ENCODE data around the gene CREB5.

CREB5 gene

GRCh38 chr7:28407651-28408050 is 4.7 kb upstream of the CREB5 start:
- no peak for DNase-seq (ENCODE audit: low read depth in 2 of 2)

- DNase-seq (ENCODE audit: low read depth in 2 of 2), result no peak
These were observed 4.0 kb upstream of the CREB5 start for GRCh38 chr7:28408105-28408959.

- DNase-seq (ENCODE audit: low read depth in 2 of 2), result peak; percentile 55 to 73
These were observed 3.2 kb upstream of the CREB5 start for GRCh38 chr7:28408960-28409715.

GRCh38 chr7:28409716-28410627 is 2.3 kb upstream of the CREB5 start:
- no peak for DNase-seq (ENCODE audit: low read depth in 2 of 2)

- no peak for DNase-seq (ENCODE audit: low read depth in 2 of 2)
These were observed 1.4 kb upstream of the CREB5 start for GRCh38 chr7:28410628-28411531.

GRCh38 chr7:28413011-28413410 is 693 bp downstream of the CREB5 start:
- no peak for DNase-seq (ENCODE audit: low read depth in 2 of 2)

GRCh38 chr7:28414453-28414852 is 2.1 kb downstream of the CREB5 start:
- DNase-seq (ENCODE audit: low read depth in 2 of 2), result no peak

GRCh38 chr7:28417321-28417940 is 5.1 kb downstream of the CREB5 start:
- DNase-seq (ENCODE audit: low read depth in 2 of 2), result no peak

- DNase-seq (ENCODE audit: low read depth in 2 of 2), result no peak
These were observed 6.0 kb downstream of the CREB5 start for GRCh38 chr7:28418311-28418710.

- DNase-seq (ENCODE audit: low read depth in 2 of 2), result no peak
These were observed 6.6 kb downstream of the CREB5 start for GRCh38 chr7:28418966-28419365.

- DNase-seq (ENCODE audit: low read depth in 2 of 2), result no peak
These were observed 7.4 kb downstream of the CREB5 start for GRCh38 chr7:28419716-28420115.

- no peak for DNase-seq (ENCODE audit: low read depth in 2 of 2)
These were observed 10.8 kb downstream of the CREB5 start for GRCh38 chr7:28423112-28423511.

GRCh38 chr7:28423918-28424514 is 11.7 kb downstream of the CREB5 start:
- no peak for DNase-seq (ENCODE audit: low read depth in 2 of 2)

GRCh38 chr7:28425496-28425895 is 13.2 kb downstream of the CREB5 start:
- DNase-seq (ENCODE audit: low read depth in 2 of 2), result no peak

GRCh38 chr7:28427236-28427635 is 14.9 kb downstream of the CREB5 start:
- DNase-seq (ENCODE audit: low read depth in 2 of 2), result no peak

- no peak for DNase-seq (ENCODE audit: low read depth in 2 of 2)
These were observed 18.3 kb downstream of the CREB5 start for GRCh38 chr7:28430616-28431015.

- DNase-seq (ENCODE audit: low read depth in 2 of 2), result no peak
These were observed 19.8 kb downstream of the CREB5 start for GRCh38 chr7:28432105-28432504.

- DNase-seq (ENCODE audit: low read depth in 2 of 2), result no peak
These were observed 20.7 kb downstream of the CREB5 start for GRCh38 chr7:28433039-28433438.

GRCh38 chr7:28433699-28434219 is 21.4 kb downstream of the CREB5 start:
- DNase-seq (ENCODE audit: low read depth in 2 of 2), result no peak

GRCh38 chr7:28434510-28434909 is 22.2 kb downstream of the CREB5 start:
- no peak for DNase-seq (ENCODE audit: low read depth in 2 of 2)

All from stimulated activated CD4-positive, alpha-beta T cell treated with anti-CD3 and anti-CD28 coated beads, Interleukin-4, amount 100 ng/mL, for 48 hours (primary cell).